Measurements from ENCODE around the gene RBMS1.
"Not testable (repeated sequence)": the region's sequence is repeated elsewhere in the genome, so short reads cannot be mapped to it uniquely, and the experiment has no call there.

Gene RBMS1

DNA sequence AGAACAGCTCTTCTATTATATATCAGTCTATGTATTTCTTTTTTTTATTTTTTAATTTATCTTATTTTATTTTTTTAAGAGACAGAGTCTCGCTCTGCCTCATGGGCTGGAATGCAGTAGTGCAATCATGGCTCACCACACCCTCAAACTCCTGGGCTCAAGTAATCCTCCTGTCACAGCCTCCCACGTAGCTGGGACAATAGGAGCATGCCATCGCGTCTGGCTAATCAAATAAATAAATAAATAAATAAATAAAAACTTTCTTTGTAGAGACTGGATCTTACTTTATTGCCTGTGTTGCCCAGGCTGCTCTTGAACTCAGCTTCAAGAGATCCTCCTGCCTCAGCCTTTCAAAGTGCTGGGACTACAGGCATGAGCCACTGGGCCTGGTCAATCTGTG is 117.0 kb downstream of the RBMS1 start:
- no peak for DNase-seq

GRCh38 chr2:160375802-160376469 is 117.7 kb downstream of the RBMS1 start:
- DNase-seq: no peak

DNA sequence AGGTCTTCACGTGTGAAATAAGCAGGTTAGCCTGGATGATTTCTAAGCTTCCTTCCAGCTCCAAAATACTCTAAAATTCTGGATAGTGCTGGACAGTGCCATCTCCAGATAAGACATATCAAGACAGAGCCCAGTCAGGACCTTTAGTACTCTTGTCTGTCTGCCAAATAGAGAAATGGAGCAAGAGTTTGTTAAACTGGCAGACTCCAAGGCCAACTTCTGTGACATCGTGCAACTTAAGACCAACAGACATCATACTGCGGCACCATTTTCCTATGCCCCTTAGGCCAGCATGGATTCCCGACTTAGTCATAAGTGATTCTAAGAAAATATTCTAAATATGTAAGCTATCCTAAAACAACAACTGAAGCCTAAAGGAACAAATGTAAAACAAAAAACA is 118.6 kb downstream of the RBMS1 start:
- no peak for DNase-seq

- no peak for DNase-seq
Observed at GRCh38 chr2:160373666-160374065, 119.9 kb downstream of the RBMS1 start.

GRCh38 chr2:160373263-160373662 is 120.3 kb downstream of the RBMS1 start:
- no peak for DNase-seq

- DNase-seq: no peak
Observed at GRCh38 chr2:160372585-160372984, 121.0 kb downstream of the RBMS1 start.

- no peak for DNase-seq
Observed at GRCh38 chr2:160372010-160372356, 121.6 kb downstream of the RBMS1 start.

- DNase-seq: no peak
Observed at GRCh38 chr2:160371251-160372009, 122.2 kb downstream of the RBMS1 start.

GRCh38 chr2:160368988-160369930 is 124.3 kb downstream of the RBMS1 start:
- no peak for DNase-seq

GRCh38 chr2:160367887-160368286 is 125.7 kb downstream of the RBMS1 start:
- DNase-seq: no peak

GRCh38 chr2:160367139-160367538 is 126.5 kb downstream of the RBMS1 start:
- not testable (repeated sequence) for DNase-seq

- DNase-seq: no peak
Observed at GRCh38 chr2:160366474-160366873, 127.1 kb downstream of the RBMS1 start.

DNA sequence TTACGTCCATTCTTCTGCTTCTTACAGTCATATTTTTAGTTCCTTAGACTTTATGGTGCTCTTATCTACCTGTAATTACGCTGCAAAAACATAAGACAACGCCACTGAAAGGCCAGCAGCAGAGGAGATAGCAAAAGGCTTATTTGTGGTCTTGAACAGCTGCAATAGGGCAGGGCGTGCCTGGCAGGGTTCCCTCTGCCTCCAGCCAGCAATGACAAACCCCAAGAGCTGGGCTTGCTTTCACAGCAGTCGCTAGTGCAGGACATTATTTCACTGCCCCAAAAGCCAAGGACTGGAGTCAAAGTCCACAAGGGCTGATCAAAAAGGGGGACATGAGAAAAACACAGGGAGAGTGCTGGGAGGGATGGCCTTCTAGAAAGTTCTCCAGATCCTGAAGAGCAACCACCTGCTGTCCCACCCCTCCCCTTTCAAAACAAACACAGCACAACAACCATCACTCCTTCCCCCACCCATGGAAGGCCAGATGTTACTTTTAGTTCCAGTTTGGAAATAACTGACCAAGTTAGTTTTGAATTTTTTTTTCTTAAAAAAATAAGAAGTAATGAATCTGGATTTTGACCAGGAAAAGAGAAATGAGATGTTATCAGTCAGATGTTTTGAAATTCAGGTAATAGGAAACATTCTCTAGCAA is 127.8 kb downstream of the RBMS1 start:
- DNase-seq: no peak

- no peak for DNase-seq
Observed at GRCh38 chr2:160364364-160364763, 129.2 kb downstream of the RBMS1 start.

GRCh38 chr2:160363961-160364360 is 129.6 kb downstream of the RBMS1 start:
- DNase-seq: no peak

DNA sequence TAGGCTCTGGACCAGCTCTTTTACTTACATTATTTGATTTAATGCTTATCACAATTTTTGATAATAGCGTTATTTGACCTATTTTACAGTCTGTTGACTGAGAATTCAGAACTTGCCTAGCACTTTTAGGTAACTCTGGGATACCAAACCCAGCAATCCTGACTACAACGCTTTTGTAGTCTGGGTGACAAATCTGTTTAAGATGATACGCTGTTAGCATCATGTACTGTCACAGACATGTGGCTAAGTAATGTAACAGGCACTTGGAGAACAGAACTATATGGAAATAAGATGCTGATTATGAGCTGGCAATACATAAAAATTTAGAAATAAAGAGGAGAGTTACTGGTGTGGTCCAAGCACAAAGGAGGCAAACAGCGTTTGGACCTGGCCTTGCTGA is 130.6 kb downstream of the RBMS1 start:
- no peak for DNase-seq

DNA sequence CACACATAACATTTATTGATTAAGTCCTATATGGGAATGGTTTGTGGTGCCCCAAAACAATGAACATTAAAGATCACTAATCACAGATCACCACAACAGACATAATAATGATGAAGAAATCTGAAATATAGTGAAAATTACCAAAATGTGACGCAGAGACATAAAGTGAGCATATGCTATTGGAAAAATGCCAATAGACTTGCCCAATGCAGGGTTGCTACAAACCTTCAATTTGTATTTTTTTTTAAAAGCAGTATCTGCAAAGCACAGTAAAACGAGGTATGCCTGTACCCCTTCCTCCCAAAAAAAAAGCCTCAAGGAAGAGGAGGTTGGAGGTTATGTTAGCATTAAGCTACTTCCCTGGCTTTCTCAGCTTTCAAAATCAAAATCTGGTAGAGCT is 131.1 kb downstream of the RBMS1 start:
- DNase-seq: no peak

- DNase-seq: no peak
Observed at GRCh38 chr2:160362018-160362417, 131.6 kb downstream of the RBMS1 start.

DNA sequence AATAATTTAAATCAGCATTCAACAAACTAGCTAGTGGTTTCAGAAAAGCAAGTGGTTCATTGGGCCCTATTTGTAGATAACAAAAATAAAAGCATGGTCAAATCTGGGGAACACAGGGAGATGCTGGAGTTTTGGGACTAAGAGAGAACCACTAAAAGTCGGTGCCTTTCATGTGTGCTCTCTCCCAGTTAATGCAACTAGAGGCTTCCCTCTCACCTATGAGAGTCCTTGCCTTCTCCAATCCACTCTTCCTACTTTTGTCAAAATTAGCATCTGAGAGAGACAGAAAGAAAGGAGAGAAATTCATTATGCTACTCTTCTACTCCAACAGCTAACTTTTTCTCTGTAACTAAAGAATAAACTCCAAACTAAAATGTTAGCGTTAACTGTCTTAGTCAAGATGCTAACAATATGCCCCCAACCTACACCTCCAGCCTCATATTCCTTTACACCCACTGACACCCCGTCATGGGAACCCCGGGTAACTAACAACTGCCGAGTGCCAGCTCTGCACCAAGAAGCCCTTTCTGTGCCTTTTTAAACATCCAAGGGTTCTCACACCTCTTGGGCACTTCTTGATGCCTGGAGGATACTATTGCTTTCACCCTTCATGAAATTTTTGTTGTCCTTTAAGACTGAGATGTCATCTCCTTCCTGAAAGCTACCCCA is 133.4 kb downstream of the RBMS1 start:
- no peak for DNase-seq

DNA sequence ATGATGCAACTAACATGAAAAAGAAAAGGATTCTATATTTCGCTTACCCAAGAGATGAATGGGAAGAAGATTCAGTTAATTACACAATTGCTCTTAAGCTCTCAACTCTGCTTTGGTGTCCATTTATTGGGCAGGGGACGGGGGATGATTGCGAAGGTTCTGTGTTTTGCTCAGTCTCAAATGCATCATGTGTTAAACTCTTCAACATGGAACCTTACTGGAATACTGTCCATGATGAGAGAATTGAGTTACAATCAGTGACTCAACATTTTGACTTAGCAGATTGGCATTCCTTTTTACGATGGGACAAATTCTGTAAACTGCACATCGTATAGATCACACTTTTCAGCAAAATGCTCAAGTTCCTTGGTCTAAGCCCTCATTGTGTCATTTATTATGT is 135.6 kb downstream of the RBMS1 start:
- no peak for DNase-seq

GRCh38 chr2:160356485-160356884 is 137.1 kb downstream of the RBMS1 start:
- no peak for DNase-seq

DNA sequence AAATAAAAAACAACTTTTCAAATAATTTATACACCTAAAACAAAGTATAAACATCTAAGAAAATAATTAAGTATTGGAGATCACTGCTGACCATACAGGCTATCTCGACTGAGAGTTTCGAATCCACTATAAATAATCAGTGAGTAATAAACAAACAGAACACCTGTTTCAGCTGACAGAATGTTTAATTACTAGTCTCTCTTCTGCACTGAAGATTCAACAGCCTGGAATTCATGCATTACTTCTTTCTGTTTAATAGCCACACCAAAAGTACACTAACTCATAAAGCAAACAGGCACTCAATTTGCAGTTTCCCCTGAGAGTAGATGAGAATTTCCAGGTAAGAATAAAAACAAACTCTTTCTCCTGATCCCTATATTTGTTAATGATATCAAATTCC is 138.5 kb downstream of the RBMS1 start:
- no peak for DNase-seq

DNA sequence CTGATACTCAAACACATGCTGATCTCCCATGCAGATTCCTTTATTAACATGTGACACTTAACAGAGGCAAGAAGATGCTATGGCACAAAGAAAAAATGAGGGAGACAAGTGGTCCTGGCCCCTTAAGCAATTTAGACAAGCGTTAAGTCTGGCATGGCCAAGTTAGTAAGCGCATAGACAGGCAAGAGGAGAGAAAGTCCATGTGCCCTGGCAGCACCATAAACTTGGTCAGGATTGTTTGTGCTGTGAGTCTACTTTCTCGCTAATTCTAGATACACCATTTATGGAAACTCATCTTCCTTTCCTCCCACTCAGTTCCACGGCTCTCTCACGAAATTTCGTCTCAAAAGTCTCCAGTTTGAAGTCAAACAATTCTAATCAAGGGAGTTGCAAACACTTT is 138.9 kb downstream of the RBMS1 start:
- DNase-seq: no peak

Data from activated CD4-positive, alpha-beta T cell treated with anti-CD3 and anti-CD28 coated beads for 4 hours (primary cell).